NB4 (cell line): Measurements from ENCODE around the gene GABBR2.
"Not testable (repeated sequence)": the region's sequence is repeated elsewhere in the genome, so short reads cannot be mapped to it uniquely, and the experiment has no call there.

ENCODE experiments used
- DNase-seq: peaks from one replicate; pipeline ENCODE4 v3.0.0; 2010; ENCODE audit warnings: low read depth
- H3K4me3 ChIP-seq: one replicate; pipeline ENCODE4 v1.5.1; 2011; ENCODE audit warnings: mild to moderate bottlenecking, low read depth, low read length, moderate library complexity
- MYC ChIP-seq: IDR thresholded peaks from 2 replicates; pipeline ENCODE4 v1.6.1; 2011; ENCODE audit warnings: low read depth, low read length
- POLR2A ChIP-seq: IDR thresholded peaks from 2 replicates; pipeline ENCODE4 v1.6.1; 2011; ENCODE audit warnings: mild to moderate bottlenecking; ENCODE audit not compliant: insufficient read length; ENCODE audit errors: extremely low read depth
- TF ChIP-seq, protein P1 (sequence below): IDR thresholded peaks from one replicate; pipeline ENCODE4 v1.5.1; 2012; ENCODE audit warnings: low read depth, low read length
- TF ChIP-seq, protein P2 (sequence below): IDR thresholded peaks from 2 replicates; pipeline ENCODE4 v1.6.1; 2011; ENCODE audit warnings: low read depth, low read length

Gene GABBR2

DNA sequence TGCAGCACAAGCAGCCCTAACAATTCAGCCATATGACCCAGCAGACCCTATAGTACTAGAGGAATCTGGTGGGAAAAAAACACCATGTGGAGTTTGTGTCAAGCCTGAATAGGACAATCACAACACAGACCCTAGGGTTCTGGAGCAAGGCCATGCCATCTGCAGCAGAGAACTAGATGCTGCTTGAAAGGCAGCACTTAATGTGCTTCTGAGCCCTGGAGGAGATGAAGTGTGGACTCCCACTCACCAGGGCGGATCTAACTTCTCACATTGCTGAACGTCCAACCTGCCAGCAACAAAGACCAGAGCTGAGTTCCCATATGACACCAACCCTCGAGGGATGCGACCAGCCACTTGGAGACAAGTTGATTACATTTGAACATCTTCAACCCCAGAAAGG lies 43.2 kb downstream of the GABBR2 start:
- TF ChIP-seq MYC = no peak
- TF ChIP-seq, protein P1, sequence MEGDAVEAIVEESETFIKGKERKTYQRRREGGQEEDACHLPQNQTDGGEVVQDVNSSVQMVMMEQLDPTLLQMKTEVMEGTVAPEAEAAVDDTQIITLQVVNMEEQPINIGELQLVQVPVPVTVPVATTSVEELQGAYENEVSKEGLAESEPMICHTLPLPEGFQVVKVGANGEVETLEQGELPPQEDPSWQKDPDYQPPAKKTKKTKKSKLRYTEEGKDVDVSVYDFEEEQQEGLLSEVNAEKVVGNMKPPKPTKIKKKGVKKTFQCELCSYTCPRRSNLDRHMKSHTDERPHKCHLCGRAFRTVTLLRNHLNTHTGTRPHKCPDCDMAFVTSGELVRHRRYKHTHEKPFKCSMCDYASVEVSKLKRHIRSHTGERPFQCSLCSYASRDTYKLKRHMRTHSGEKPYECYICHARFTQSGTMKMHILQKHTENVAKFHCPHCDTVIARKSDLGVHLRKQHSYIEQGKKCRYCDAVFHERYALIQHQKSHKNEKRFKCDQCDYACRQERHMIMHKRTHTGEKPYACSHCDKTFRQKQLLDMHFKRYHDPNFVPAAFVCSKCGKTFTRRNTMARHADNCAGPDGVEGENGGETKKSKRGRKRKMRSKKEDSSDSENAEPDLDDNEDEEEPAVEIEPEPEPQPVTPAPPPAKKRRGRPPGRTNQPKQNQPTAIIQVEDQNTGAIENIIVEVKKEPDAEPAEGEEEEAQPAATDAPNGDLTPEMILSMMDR = no peak
- TF ChIP-seq POLR2A = no peak
- TF ChIP-seq, protein P2, sequence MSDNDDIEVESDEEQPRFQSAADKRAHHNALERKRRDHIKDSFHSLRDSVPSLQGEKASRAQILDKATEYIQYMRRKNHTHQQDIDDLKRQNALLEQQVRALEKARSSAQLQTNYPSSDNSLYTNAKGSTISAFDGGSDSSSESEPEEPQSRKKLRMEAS = no peak
- no peak overlapping the region for H3K4me3 ChIP-seq
- no peak for DNase-seq

DNA sequence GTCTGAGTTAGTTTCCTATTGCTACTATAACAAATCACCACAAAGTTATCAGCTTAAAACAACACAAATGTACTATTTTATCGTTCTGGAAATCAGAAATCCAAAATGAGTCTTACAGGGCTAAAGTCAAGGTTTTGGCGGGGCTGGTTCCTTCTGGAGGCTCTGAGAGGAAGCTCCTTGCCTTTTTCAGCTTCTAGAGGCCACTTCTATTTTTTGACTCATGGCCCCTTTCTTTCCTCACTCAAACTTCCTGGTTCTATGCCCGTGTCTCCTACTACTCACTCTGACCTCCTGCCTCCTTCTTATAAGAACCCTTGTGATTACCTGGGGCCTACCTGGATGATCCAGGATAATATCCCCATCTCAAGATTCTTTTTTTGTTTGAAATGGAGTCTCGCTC lies 48.2 kb downstream of the GABBR2 start:
- TF ChIP-seq, protein P1 = no peak
- TF ChIP-seq POLR2A (no peak), MYC (no peak)
- TF ChIP-seq, protein P2 = no peak
- H3K4me3 ChIP-seq = no peak overlapping the region
- peak; percentile 41 for DNase-seq

DNA sequence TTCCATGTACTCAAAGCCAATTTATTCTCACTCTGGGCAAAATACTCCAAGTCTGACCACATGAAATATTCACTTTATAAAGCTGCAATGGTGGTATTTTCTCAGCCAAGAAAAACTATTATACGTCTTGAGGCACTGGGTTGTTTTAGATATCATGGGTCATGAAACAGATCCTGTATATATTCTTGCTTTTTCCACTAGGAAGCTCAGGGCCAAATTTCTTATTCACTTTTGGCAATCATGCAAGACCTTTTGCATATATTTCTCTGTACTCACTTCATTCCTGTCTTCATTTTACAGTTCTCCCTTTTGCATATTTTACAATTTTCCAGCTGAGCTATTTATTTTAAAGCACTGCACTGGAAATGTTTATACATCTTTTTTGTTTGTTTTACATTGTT lies 49.8 kb downstream of the GABBR2 start:
- DNase-seq = no peak
- no peak for TF ChIP-seq POLR2A
- TF ChIP-seq, protein P1 = no peak
- no peak overlapping the region for H3K4me3 ChIP-seq

DNA sequence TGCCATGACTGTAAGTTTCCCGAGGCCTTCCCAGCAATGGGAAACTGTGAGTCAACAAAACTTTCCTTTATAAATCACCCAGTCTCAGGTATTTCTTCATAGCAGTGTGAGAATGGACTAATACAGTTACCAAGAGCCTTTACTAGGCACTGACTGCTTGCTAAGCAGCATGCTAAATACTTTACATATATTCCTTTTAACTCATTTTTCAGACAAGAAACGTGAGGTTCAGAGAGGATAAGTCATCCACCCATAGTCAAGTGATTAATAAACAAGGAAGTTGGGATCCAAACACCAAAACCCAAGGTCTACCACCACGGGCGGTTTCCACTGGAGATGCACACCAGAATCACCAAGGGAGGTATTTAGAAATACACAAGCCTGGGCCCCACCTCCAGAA lies 50.8 kb downstream of the GABBR2 start:
- no peak overlapping the region for H3K4me3 ChIP-seq
- TF ChIP-seq POLR2A = no peak
- TF ChIP-seq MYC = no peak
- TF ChIP-seq, protein P2 = no peak
- TF ChIP-seq, protein P1 = no peak
- DNase-seq = no peak

DNA sequence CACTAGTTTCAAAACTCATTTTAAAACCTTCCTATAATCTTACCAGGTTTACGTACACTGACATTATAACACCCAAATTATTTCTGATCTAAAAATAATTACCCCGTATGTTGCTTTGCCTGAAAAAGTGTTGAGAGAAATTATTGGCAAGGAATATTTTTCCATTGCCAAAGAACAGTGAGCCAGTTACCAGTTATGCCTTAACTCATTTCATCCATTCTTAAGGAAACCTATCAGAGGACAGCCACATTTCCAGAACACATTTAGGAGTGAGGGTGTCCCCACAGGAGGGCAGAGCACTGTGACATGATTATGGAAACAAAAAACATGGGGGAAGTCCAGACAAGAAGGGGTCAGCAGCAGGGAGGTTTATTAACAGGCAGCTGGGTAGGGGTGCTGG lies 52.2 kb downstream of the GABBR2 start:
- H3K4me3 ChIP-seq = no peak overlapping the region
- no peak for TF ChIP-seq POLR2A
- TF ChIP-seq, protein P2 = no peak
- no peak for DNase-seq

DNA sequence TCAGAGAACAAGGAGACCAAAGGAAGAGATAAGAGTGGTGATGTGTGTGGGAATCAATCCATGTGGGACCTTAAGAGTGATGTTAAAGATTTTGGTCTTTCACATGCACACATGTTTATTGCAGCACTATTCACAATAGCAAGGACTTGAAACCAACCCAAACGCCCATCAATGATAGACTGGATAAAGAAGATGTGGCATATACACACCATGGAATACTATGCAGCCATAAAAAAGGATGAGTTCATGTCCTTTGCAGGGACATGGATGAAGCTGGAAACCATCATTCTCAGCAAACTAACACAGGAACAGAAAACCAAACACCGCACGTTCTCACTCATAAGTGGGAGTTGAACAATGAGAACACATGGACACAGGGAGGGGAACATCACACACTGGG lies 53.3 kb downstream of the GABBR2 start:
- H3K4me3 ChIP-seq, DNase-seq: not testable (repeated sequence)

DNA sequence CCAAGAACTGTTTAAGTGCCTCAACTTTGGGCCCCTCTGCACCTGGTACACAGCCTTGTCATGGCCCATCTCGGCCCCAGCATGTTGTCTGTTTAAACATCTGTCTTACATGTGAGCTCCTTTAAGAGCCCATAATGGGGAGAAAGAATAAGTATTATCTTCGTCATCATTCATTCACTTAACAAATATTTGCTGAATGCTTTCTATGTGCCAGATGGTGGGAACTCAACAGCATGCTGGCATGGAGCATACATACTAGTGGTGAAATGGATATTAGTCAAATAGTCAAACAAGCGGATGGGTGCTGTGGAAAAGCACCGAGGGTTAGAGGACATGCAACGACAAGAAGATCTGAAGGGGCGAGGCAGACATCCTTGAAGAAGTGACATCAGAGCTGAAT lies 54.5 kb downstream of the GABBR2 start:
- no peak overlapping the region for H3K4me3 ChIP-seq
- TF ChIP-seq, protein P1 = no peak
- no peak for TF ChIP-seq MYC
- no peak for TF ChIP-seq POLR2A
- TF ChIP-seq, protein P2 = no peak
- no peak for DNase-seq
